PC-3 (cell line): Measurements from ENCODE around the gene SYT7. TPM values are rescaled to one million over a fixed set of nuclear protein-coding genes. Genes with fewer than 3 reads are reported as not detected.
A peak's percentile ranks its signal among the peaks of the same experiment; 100 is the strongest.

ENCODE experiments used
- ATAC-seq: fragments of 200-7000 bp; cut with Tn5 transposase; 2 replicates; pipeline ENCODE4 v1.9.1; 2020; ENCODE audit warnings: mild to moderate bottlenecking, moderate library complexity
- BruUV-seq: library from RNA; stranded (reverse); fragments of 400-500 nt; replicated peaks from 2 replicates; lab custom pipeline; 2021; lab: Mats Ljungman, UMichigan
- CTCF ChIA-PET: fragments of 300-600 bp; sonication (Branson Sonifier 250); formaldehyde crosslinking; loops from one replicate; lab custom pipeline; 2022; ENCODE audit warnings: antibody characterized with exemption; lab: Charles Lee
- POLR2A ChIA-PET: fragments of 300-600 bp; sonication (Branson Sonifier 250); formaldehyde crosslinking; loops from one replicate; lab custom pipeline; 2022; ENCODE audit warnings: antibody characterized with exemption; ENCODE audit not compliant: unreplicated experiment; lab: Charles Lee
- DNase-seq: peaks from one replicate; pipeline ENCODE4 v3.0.0-alpha.2; 2015
- H2AFZ ChIP-seq: fragments of 300-600 bp; sonication (generic); 2 replicates; pipeline ENCODE4 v1.6.0; 2016; ENCODE audit warnings: antibody characterized with exemption, low read length
- H3F3A ChIP-seq: fragments of 300-600 bp; sonication (generic); one replicate; pipeline ENCODE4 v1.6.0; 2017; ENCODE audit warnings: antibody characterized with exemption, low read length, control low read depth, mild to moderate bottlenecking; ENCODE audit not compliant: unreplicated experiment
- H3K27ac ChIP-seq: fragments of 300-600 bp; sonication (generic); 2 replicates; pipeline ENCODE4 v1.5.1; 2016; ENCODE audit warnings: mild to moderate bottlenecking, low read length
- H3K27me3 ChIP-seq: fragments of 300-600 bp; sonication (generic); 2 replicates; pipeline ENCODE4 v1.6.1; 2016; ENCODE audit warnings: low read length, mixed read lengths
- H3K36me3 ChIP-seq: fragments of 300-600 bp; sonication (generic); 2 replicates; pipeline ENCODE4 v1.6.1; 2016; ENCODE audit warnings: low read depth, mixed run types, low read length, mixed read lengths
- H3K4me1 ChIP-seq: fragments of 300-600 bp; sonication (generic); 2 replicates; pipeline ENCODE4 v1.5.1; 2016; ENCODE audit warnings: low read length; ENCODE audit not compliant: insufficient read depth
- H3K4me2 ChIP-seq: fragments of 300-600 bp; sonication (generic); 2 replicates; pipeline ENCODE4 v1.6.0; 2016; ENCODE audit warnings: low read length
- H3K4me3 ChIP-seq: fragments of 300-600 bp; sonication (generic); 2 replicates; pipeline ENCODE4 v1.5.1; 2016; ENCODE audit warnings: mild to moderate bottlenecking, low read length, mixed read lengths
- H3K79me2 ChIP-seq: fragments of 300-600 bp; sonication (generic); 2 replicates; pipeline ENCODE4 v1.6.1; 2017; ENCODE audit warnings: low read length, mixed read lengths
- H3K9ac ChIP-seq: fragments of 300-600 bp; sonication (generic); 2 replicates; pipeline ENCODE4 v1.6.0; 2016; ENCODE audit warnings: mild to moderate bottlenecking, low read length
- H3K9me2 ChIP-seq: fragments of 300-600 bp; sonication (generic); replicated peaks from 2 replicates; pipeline ENCODE4 v1.6.1; 2016; ENCODE audit warnings: mixed run types, low read length, mixed read lengths
- H3K9me3 ChIP-seq: fragments of 300-600 bp; sonication (generic); 2 replicates; pipeline ENCODE4 v1.6.1; 2016; ENCODE audit warnings: low read length, mixed read lengths
- H4K20me1 ChIP-seq: fragments of 300-600 bp; sonication (generic); 2 replicates; pipeline ENCODE4 v1.6.1; 2016; ENCODE audit warnings: low read length, mixed read lengths
- CTCF ChIP-seq: fragments of 300-600 bp; sonication (generic); conservative IDR thresholded peaks from 2 replicates; pipeline ENCODE4 v1.5.1; 2017; ENCODE audit warnings: antibody characterized with exemption, low read depth, mild to moderate bottlenecking, low read length
- EZH2 ChIP-seq: fragments of 300-600 bp; sonication (generic); IDR thresholded peaks from one replicate; pipeline ENCODE4 v1.6.1; 2017; ENCODE audit warnings: antibody characterized with exemption, mild to moderate bottlenecking, low read length; ENCODE audit not compliant: unreplicated experiment
- EZH2phosphoT487 ChIP-seq: fragments of 300-600 bp; sonication (generic); IDR thresholded peaks from 2 replicates; pipeline ENCODE4 v1.6.1; 2018; ENCODE audit warnings: mild to moderate bottlenecking, antibody characterized with exemption, low read length, borderline replicate concordance
- intact Hi-C: fragments of 100-400 bp; cut with micrococcal nuclease; formaldehyde crosslinking; loops from 2 replicates; pipeline ENCODE4 v1.9.0; 2023
- total RNA-seq: library from RNA; depleted of rRNA; stranded (reverse); fragments of >200 nt; gene quantifications from 2 replicates; pipeline ENCODE4 v1.2.3, GENCODE V29; 2014

The SYT7 gene
- total RNA-seq, 1 experiment from 2014 or later: 23.2 TPM

- intact Hi-C loops: no loop called here
- ATAC-seq (no peak), DNase-seq (peak; percentile 44)
- CTCF ChIA-PET: no interaction called here
- H3K36me3 ChIP-seq: no peaks in the 10 kb centered on the region
- BruUV-seq: no TSS peak
- peak overlapping the region; percentile 78 for H3K4me2 ChIP-seq
- no peaks in the 10 kb centered on the region for H3K9me2 ChIP-seq
- TF ChIP-seq EZH2phosphoT487 (no peak), CTCF (no peak), EZH2 (no peak)
- peaks cover 18% of the 10 kb centered on the region for H3K4me1 ChIP-seq
- H3K79me2 ChIP-seq: no peaks in the 10 kb centered on the region
- H4K20me1 ChIP-seq: no peaks in the 10 kb centered on the region
- no peaks in the 10 kb centered on the region for H3K27me3 ChIP-seq
- H3K27ac ChIP-seq: no peak overlapping the region
- H3K9ac ChIP-seq: no peak overlapping the region
- H3K9me3 ChIP-seq: no peaks in the 10 kb centered on the region
- H2AFZ ChIP-seq: peak overlapping the region; percentile 77
- peak overlapping the region; percentile 61; the same call in 1 of the 2 replicates for H3K4me3 ChIP-seq
- POLR2A ChIA-PET: interaction anchor here (0.6 kb wide), 1 partner anchor 48 kb away, joined by 3 read pairs; no protein-coding TSS in a partner anchor
- H3F3A ChIP-seq: no peaks in the 10 kb centered on the region
Measured at GRCh38 chr11:61586792-61587430, 6.0 kb upstream of the SYT7 start.

GRCh38 chr11:61585115-61585514 lies 4.2 kb upstream of the SYT7 start:
- H3K9ac ChIP-seq: no peak overlapping the region
- H3K9me3 ChIP-seq: no peaks in the 10 kb centered on the region
- intact Hi-C loops: no loop called here
- peaks cover 3% of the 10 kb centered on the region for H3K27me3 ChIP-seq
- no peaks in the 10 kb centered on the region for H3F3A ChIP-seq
- H4K20me1 ChIP-seq: no peaks in the 10 kb centered on the region
- H3K79me2 ChIP-seq: no peaks in the 10 kb centered on the region
- CTCF ChIA-PET: no interaction called here
- no peak for TF ChIP-seq EZH2
- no peak for TF ChIP-seq EZH2phosphoT487
- no peak for TF ChIP-seq CTCF
- H3K36me3 ChIP-seq: no peaks in the 10 kb centered on the region
- H3K9me2 ChIP-seq: no peaks in the 10 kb centered on the region
- POLR2A ChIA-PET: no interaction called here
- H3K4me3 ChIP-seq: no peak overlapping the region
- peaks cover 24% of the 10 kb centered on the region for H3K4me1 ChIP-seq
- no peak overlapping the region for H3K27ac ChIP-seq
- no peak overlapping the region for H3K4me2 ChIP-seq
- ATAC-seq (no peak), DNase-seq (no peak)
- no TSS peak for BruUV-seq
- no peak overlapping the region for H2AFZ ChIP-seq

- peak overlapping the region; percentile 76 for H3K4me2 ChIP-seq
- H3F3A ChIP-seq: no peaks in the 10 kb centered on the region
- H4K20me1 ChIP-seq: no peaks in the 10 kb centered on the region
- H3K9me2 ChIP-seq: no peaks in the 10 kb centered on the region
- H3K36me3 ChIP-seq: no peaks in the 10 kb centered on the region
- no peaks in the 10 kb centered on the region for H3K79me2 ChIP-seq
- ATAC-seq (no peak), DNase-seq (no peak)
- H3K4me1 ChIP-seq: peaks cover 20% of the 10 kb centered on the region
- ChIA-PET POLR2A (no interaction called here), CTCF (interaction anchor here (1.0 kb wide), 1 partner anchor 56 kb away, joined by 13 read pairs; no protein-coding TSS in a partner anchor)
- H2AFZ ChIP-seq: 0 out of 2 replicates have a peak overlapping the region, but pooled peaks have one; percentile 20
- intact Hi-C loops: loop anchor here (2.0 to 5.0 kb wide), 3 partner anchors 40 to 151 kb away; no protein-coding TSS in a partner anchor
- peaks cover 9% of the 10 kb centered on the region for H3K27me3 ChIP-seq
- TF ChIP-seq EZH2phosphoT487: no peak
- H3K9ac ChIP-seq: no peak overlapping the region
- H3K9me3 ChIP-seq: no peaks in the 10 kb centered on the region
- no TSS peak for BruUV-seq
- H3K27ac ChIP-seq: no peak overlapping the region
- H3K4me3 ChIP-seq: no peak overlapping the region; the same call in 1 of the 2 replicates
Measured at GRCh38 chr11:61581931-61582330, 1.1 kb upstream of the SYT7 start.
